ENCODE results near the gene AMPH.
"Not testable (repeated sequence)": the region's sequence is repeated elsewhere in the genome, so short reads cannot be mapped to it uniquely, and the experiment has no call there.

The AMPH gene

DNA sequence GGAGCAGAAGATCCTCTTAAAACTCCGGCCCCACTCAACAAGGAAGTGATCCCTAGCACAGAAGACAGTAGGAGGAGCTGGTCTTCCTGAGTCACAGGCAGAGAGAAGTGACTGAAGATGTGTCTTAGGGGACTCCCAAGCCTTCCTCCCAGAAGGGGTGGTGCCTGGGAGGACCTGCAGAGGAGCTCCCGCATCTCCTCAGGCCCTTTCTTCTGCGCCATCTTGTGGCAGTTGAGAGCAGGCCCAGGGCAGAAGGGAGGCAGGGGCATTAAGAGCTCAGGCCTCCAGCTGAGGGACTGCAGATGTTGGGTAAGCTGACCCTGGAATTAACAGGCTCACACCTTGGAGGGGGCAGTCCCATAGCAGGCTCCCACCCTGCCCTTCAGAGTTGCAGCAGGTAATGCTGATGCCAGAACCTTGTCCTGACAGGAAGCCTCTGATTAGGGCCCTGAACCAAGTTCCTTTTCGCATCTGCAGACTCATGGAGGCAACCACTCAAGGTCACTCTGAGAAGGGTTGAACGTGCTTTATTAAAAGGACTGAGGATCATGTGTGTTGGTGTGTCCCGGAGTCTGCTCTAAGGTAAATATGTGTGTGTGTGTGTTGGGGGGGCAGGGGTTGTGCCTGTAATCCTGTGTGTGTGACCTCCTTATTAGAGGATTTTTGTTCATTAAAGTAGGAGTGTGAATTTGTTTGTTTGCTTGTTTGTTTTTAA lies 281.1 kb downstream of the AMPH start:
- FAIRE-seq: peak; percentile 86
- DNase-seq (ENCODE audit: insufficient read length, low spot score): not testable (repeated sequence)
- TF ChIP-seq SPI1 (IDR thresholded peaks at IDR 0.05; ENCODE audit: low read depth, low read length): peak; percentile 48

DNA sequence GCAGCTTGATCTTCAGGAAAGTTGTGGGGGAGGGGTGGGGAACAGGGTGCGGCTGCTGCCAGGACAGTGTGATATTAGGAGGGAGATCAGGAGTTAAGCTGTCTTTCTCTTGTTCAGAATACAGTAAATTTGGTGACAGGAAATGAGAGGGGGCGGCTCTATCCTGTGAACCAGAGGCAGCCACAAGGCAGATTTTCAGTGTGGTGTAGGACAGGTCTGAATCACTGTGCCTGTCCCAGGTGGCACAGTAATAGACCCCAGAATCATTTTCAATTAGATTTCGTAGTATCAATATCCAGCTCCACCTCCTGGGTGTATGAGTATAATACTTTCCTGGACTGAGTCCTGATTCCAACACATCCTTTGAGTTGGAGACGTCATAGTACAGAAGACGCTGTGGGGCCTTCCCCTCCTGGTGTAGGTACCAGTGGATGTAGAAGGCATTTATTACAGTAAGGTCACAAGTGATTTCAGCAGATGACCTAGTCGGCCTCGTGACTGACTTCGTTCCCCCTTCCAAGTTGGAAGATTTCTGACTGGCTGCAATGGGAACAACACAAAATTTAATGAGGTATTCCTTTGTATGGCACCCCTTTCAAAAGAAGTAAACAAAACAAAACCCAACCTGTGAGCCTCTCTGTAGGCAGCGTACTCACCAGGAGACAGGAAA lies 281.9 kb downstream of the AMPH start:
- not testable (repeated sequence) for DNase-seq (ENCODE audit: insufficient read length, low spot score)

DNA sequence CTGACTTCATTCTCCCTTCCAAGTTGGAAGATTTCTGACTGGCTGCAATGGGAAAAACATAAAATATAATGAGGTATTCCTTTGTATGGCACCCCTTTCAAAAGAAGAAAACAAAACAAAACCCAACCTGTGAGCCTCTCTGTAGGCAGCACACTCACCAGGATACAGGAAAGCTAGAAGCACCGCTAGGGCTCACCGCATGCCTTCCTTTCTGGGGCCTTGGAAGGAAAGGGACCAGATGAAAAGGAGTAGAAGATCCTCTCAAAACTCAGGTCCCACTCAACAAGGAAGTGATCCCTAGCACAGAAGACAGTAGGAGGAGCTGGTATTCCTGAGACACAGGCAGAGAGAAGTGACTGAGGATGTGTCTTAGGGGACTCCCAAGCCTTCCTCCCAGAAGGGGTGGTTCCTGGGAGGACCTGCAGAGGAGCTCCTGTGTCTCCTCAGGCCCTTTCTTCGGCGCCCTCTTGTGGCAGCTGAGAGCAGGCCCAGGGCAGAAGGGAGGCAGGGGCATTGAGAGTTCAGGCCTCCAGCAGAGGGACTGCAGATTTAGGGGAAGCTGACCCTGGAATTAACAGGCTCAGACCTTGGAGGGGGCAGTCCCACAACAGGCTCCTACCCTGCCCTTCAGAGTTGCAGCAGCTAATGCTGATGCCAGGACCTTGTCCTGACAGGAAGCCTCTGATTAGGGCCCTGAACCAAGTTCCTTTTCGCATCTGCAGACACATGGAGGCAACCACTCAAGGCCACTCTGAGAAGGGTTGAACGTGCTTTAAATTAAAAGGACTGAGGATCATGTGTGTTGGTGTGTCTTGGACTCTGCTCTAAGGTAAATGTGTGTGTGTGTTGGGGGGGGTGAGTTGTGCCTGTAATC lies 285.6 kb downstream of the AMPH start:
- DNase-seq (ENCODE audit: insufficient read length, low spot score); FAIRE-seq: not testable (repeated sequence)

More for the DNA sequence above, 281.9 kb downstream of the AMPH start:
- FAIRE-seq: not testable (repeated sequence)

DNA sequence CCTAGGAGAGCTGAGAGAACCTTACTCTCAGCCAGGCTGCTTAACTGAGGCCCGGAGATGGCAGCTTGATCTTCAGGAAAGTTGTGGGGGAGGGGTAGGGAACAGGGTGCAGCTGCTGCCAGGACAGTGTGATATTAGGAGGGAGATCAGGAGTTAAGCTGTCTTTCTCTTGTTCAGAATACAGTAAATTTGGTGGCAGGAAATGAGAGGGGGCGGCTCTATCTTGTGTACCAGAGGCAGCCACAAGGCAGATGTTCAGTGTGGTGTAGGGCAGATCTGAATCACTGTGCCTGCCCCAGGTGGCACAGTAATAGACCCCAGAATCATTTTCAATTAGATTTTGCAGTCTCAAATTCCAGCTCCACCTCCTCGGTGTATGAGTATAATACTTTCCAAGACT lies 286.4 kb downstream of the AMPH start:
- FAIRE-seq: not testable (repeated sequence)

DNA sequence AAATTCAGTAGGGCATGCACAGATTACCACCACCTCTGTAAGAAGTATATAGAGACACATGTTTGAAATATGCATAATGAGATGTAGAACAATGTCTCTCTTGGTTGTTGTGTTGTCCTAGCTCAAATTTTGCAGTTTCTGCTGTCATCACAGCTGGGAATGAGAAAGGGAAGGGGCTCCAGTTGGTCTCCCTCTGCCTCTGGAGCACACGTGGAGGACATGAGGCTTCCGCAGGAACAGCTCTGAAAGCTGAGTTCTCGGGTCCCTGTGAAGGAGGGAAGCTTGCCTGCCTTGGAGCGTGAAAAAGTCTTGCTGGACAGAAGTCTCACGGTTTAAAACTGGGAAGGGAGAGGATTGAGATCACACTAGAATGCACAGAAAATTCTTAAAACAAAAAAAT lies 289.0 kb downstream of the AMPH start:
- FAIRE-seq; DNase-seq (ENCODE audit: insufficient read length, low spot score): not testable (repeated sequence)

More for the DNA sequence above, 286.4 kb downstream of the AMPH start:
- DNase-seq (ENCODE audit: insufficient read length, low spot score): not testable (repeated sequence)

DNA sequence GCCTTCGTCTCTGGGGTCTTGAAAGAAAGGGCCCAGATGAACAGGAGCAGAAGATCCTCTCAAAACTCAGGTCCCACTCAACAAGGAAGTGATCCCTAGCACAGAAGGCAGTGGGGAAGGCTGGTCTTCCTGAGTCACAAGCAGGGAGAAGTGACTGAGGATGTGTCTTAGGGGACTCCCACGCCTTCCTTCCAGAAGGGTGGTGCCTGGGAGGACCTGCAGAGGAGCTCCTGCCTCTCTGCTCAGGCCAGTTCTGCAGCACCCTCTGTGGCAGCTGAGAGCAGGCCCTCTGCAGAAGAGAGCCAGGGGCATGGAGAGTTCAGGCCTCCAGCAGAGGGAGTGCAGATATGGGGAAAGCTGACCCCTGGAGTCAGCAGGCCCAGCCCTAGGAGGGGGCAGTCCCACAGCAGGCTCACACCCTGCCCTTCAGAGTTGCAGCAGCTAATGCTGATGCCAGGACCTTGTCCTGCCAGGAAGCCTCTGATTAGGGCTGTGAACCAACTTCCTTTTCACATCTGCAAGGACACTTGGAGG lies 289.9 kb downstream of the AMPH start:
- FAIRE-seq: peak; percentile 54

DNA sequence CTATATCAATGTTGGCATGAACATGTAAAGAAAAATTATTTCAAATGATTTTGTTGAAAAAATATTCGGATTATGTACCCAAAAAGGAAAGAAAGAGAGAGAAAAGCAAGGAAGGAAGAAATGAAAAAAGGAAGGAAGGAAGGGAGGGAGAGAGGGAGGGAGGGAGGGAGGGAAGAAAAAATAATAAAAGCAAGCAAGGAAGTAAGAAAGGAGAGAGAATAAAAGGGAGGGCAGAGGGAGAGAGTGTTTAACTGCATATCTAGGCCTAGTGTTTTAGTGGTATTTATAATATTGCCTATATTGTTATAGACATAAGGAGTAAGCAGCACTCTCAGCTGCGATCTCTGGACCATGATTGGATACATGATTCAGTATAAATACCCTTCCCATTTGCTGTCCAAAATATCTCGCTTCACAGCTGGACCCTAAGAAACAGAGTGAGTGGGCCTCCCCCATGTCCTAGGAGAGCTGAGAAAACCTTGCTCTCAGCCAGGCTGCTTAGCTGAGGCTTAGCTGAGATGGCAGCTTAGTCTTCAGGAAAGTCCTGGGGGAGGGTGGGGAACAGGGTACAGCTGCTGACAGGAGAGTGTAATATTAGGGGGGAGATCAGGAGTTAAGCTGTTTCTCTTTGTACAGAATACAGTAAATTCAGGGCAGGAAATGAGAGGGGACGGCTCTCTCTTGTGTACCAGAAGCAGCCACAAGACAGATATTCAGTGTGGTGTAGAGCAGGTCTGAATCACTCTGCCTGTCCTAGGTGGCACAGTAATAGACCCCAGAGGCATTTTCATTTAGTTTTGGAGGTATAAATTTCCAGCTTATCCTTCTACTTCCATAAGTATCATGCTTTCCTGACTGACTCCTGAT lies 291.0 kb downstream of the AMPH start:
- TF ChIP-seq POU2F2 (IDR thresholded peaks at IDR 0.05; ENCODE audit: low read depth, low read length) (no peak), TAF1 (IDR thresholded peaks at IDR 0.05; ENCODE audit: low read depth, low read length) (no peak), SPI1 (IDR thresholded peaks at IDR 0.05; ENCODE audit: low read depth, low read length) (no peak), POLR2AphosphoS5 (IDR thresholded peaks at IDR 0.05; ENCODE audit: low read depth, low read length) (no peak), PAX5 (IDR thresholded peaks at IDR 0.05; ENCODE audit: insufficient read depth, low read length, severe bottlenecking) (no peak), POLR2A (IDR thresholded peaks at IDR 0.05; ENCODE audit: low read depth, low read length) (no peak)
- FAIRE-seq: peak; percentile 47
- DNase-seq (ENCODE audit: insufficient read length, low spot score): no peak

More for the DNA sequence above, 289.9 kb downstream of the AMPH start:
- peak; percentile 16; the same call in 1 of the 2 replicates for TF ChIP-seq SPI1 (IDR thresholded peaks at IDR 0.05; ENCODE audit: low read depth, low read length)
- not testable (repeated sequence) for DNase-seq (ENCODE audit: insufficient read length, low spot score)

DNA sequence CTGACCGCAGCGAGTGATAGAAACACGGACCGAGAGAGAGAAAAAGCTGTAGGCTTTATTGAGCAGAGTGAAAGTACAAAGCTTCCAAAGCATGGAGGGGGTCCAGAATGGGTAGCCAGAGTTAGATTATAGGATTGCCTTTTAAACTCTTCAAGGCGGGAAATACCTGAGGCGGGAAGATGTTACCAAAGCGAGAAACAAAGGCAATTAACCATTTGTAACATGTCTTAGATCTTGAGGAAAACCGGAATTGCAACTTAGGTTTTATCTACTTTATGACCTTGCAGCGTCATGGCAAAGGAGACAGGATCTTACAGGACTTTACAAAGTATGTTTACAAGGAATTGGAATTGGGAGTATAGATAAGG lies 295.0 kb downstream of the AMPH start:
- not testable (repeated sequence) for FAIRE-seq

DNA sequence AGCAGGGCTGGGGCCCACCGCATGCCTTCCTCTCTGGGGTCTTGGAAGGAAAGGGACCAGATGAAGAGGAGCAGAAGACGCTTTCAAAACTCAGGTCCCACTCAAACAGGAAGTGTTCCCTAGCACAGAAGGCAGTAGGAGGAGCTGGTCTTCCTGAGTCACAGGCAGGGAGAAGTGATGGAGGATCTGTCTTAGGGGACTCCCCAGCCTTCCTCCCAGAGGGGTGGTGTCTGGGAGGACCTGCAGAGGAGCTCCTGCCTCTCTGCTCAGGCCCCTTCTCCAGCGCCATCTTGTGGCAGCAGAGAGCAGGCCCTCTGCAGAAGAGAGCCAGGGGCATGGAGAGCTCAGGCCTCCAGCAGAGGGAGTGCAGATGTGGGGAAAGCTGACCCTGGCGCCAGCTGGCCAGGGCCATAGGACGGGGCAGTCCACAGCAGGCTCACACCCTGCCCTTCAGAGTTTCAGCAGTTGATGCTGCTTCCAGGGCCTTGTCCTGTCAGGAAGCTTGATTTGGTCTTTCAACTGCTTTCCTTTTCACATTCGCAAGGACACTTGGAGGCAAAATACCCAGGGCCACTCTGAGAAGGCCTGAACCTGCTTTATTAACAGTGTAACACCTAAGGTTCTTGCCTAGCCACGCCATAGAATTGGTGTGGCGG lies 295.6 kb downstream of the AMPH start:
- TF ChIP-seq POLR2AphosphoS5 (IDR thresholded peaks at IDR 0.05; ENCODE audit: low read depth, low read length) (no peak), SPI1 (IDR thresholded peaks at IDR 0.05; ENCODE audit: low read depth, low read length) (peak; percentile 14; the same call in 1 of the 2 replicates), POLR2A (IDR thresholded peaks at IDR 0.05; ENCODE audit: low read depth, low read length) (0 out of 2 replicates have a peak, but pooled peaks have one; percentile 43), TAF1 (IDR thresholded peaks at IDR 0.05; ENCODE audit: low read depth, low read length) (no peak), PAX5 (IDR thresholded peaks at IDR 0.05; ENCODE audit: insufficient read depth, low read length, severe bottlenecking) (no peak), POU2F2 (IDR thresholded peaks at IDR 0.05; ENCODE audit: low read depth, low read length) (peak; percentile 34; the same call in 1 of the 2 replicates)
- peak; percentile 50 for DNase-seq (ENCODE audit: insufficient read length, low spot score)
- peak; percentile 96 for FAIRE-seq

More for the DNA sequence above, 295.0 kb downstream of the AMPH start:
- DNase-seq (ENCODE audit: insufficient read length, low spot score): not testable (repeated sequence)

DNA sequence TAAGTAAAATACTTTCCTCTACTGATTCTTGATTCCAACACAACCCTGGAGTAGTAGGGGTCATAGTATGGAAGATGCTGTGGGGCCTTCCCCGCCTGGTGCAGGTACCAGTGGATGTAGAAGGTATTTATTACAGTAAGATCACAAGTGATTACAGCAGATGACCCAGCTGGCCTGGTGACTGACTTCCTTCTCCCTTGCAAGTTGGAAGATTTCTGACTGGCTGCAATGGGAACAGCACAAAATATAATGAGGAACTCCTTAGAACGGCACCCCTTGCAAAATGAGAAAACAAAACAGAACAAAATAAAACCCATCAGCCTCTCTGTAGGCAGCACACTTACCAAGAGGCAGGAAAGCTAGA lies 296.1 kb downstream of the AMPH start:
- FAIRE-seq (no peak), DNase-seq (ENCODE audit: insufficient read length, low spot score) (no peak)
- TF ChIP-seq POLR2A (IDR thresholded peaks at IDR 0.05; ENCODE audit: low read depth, low read length): no peak
- TF ChIP-seq TAF1 (IDR thresholded peaks at IDR 0.05; ENCODE audit: low read depth, low read length): no peak
- no peak for TF ChIP-seq POLR2AphosphoS5 (IDR thresholded peaks at IDR 0.05; ENCODE audit: low read depth, low read length)
- TF ChIP-seq PAX5 (IDR thresholded peaks at IDR 0.05; ENCODE audit: insufficient read depth, low read length, severe bottlenecking): no peak
- no peak for TF ChIP-seq SPI1 (IDR thresholded peaks at IDR 0.05; ENCODE audit: low read depth, low read length)
- TF ChIP-seq POU2F2 (IDR thresholded peaks at IDR 0.05; ENCODE audit: low read depth, low read length): no peak

Data from GM12891 (cell line).